Stimulated activated CD4-positive, alpha-beta T cell treated with anti-CD3 and anti-CD28 coated beads, Interleukin-12 subunit alpha, Interleukin-12 subunit beta, amount 100 ng/mL, for 4 hours (primary cell): ENCODE data around the gene SCN2B.

Source experiments
- DNase-seq: peaks from one replicate; pipeline ENCODE4 v3.0.0-alpha.2; 2020

Gene SCN2B

GRCh38 chr11:118171269-118172062 lies 5.0 kb downstream of the SCN2B start:
- DNase-seq = peak; percentile 68

GRCh38 chr11:118170882-118171268 lies 5.6 kb downstream of the SCN2B start:
- no peak for DNase-seq

- no peak for DNase-seq
These were observed 6.2 kb downstream of the SCN2B start for GRCh38 chr11:118170231-118170630.

GRCh38 chr11:118169300-118170140 lies 6.9 kb downstream of the SCN2B start:
- DNase-seq = no peak

- no peak for DNase-seq
These were observed 7.7 kb downstream of the SCN2B start for GRCh38 chr11:118168751-118169150.

- no peak for DNase-seq
These were observed 8.1 kb downstream of the SCN2B start for GRCh38 chr11:118168316-118168715.

GRCh38 chr11:118167906-118168305 lies 8.5 kb downstream of the SCN2B start:
- no peak for DNase-seq

GRCh38 chr11:118167253-118167652 lies 9.2 kb downstream of the SCN2B start:
- DNase-seq = no peak

- DNase-seq = no peak
These were observed 9.8 kb downstream of the SCN2B start for GRCh38 chr11:118166641-118167040.

- DNase-seq = no peak
These were observed 11.6 kb downstream of the SCN2B start for GRCh38 chr11:118164885-118165284.

GRCh38 chr11:118163494-118163893 lies 12.9 kb downstream of the SCN2B start:
- no peak for DNase-seq

GRCh38 chr11:118162846-118163245 lies 13.6 kb downstream of the SCN2B start:
- no peak for DNase-seq

- no peak for DNase-seq
These were observed 14.7 kb downstream of the SCN2B start for GRCh38 chr11:118161786-118162185.

GRCh38 chr11:118157186-118157895 lies 19.1 kb downstream of the SCN2B start:
- no peak for DNase-seq

- DNase-seq = no peak
These were observed 19.8 kb downstream of the SCN2B start for GRCh38 chr11:118156531-118157185.

- no peak for DNase-seq
These were observed 20.5 kb downstream of the SCN2B start for GRCh38 chr11:118155776-118156530.

GRCh38 chr11:118154641-118155040 lies 21.8 kb downstream of the SCN2B start:
- no peak for DNase-seq

GRCh38 chr11:118153976-118154375 lies 22.5 kb downstream of the SCN2B start:
- DNase-seq = no peak

GRCh38 chr11:118153516-118153915 lies 22.9 kb downstream of the SCN2B start:
- DNase-seq = no peak

GRCh38 chr11:118152552-118153471 lies 23.6 kb downstream of the SCN2B start, which contains the start of gene SCN4B:
Gene SCN4B, minus strand, starts transcription at chr11:118152823. Its CDS starts 150 bp downstream, at chr11:118152673.
- no peak for DNase-seq

- DNase-seq = no peak
These were observed 24.4 kb downstream of the SCN2B start for GRCh38 chr11:118152020-118152551.
